Tibial nerve (tissue), 4 donors: ENCODE data around the gene RNASE7. TPM values are rescaled to one million over a fixed set of nuclear protein-coding genes. Genes with fewer than 3 reads are reported as not detected.
A peak's percentile ranks its signal among the peaks of the same experiment; 100 is the strongest.

Experiments
- DNase-seq, 2 donors: peaks; one replicate each; pipeline ENCODE4 v3.0.0-alpha.2; 2019; ENCODE audit warnings: low spot score in 2 of 2
- H3K27ac ChIP-seq, 4 donors: fragments of 200-600 bp; sonication (generic) in 3 of 4; one replicate each; pipeline ENCODE4 v1.5.1; 2017 to 2019; ENCODE audit warnings: mild to moderate bottlenecking in 1 of 4
- H3K27me3 ChIP-seq, 2 donors: fragments of 200-600 bp; sonication (generic) in 1 of 2; one replicate each; pipeline versions ENCODE4 v1.5.1 to v1.6.0; 2017 to 2019
- H3K36me3 ChIP-seq, 3 donors: fragments of 200-600 bp; sonication (generic); one replicate each; pipeline ENCODE4 v1.5.1; 2018 to 2019
- H3K4me1 ChIP-seq, 4 donors: fragments of 200-600 bp; sonication (generic) in 3 of 4; one replicate each; pipeline ENCODE4 v1.5.1; 2017 to 2019
- H3K4me3 ChIP-seq, 4 donors: fragments of 200-600 bp; sonication (generic) in 3 of 4; one replicate each; pipeline ENCODE4 v1.5.1; 2017 to 2019; ENCODE audit warnings: mild to moderate bottlenecking in 1 of 4, moderate library complexity in 1 of 4
- H3K9me3 ChIP-seq, 4 donors: fragments of 200-600 bp; sonication (generic) in 3 of 4; one replicate each; pipeline ENCODE4 v1.5.1; 2017 to 2019
- EP300 ChIP-seq, 2 donors: sonication (generic); formaldehyde crosslinking; IDR thresholded peaks; one replicate each; pipeline ENCODE4 v1.6.1; 2017; ENCODE audit warnings: antibody characterized with exemption in 2 of 2, mild to moderate bottlenecking in 1 of 2
- POLR2A ChIP-seq, 2 donors: fragments of 450-650 bp; IDR thresholded peaks; one replicate each; pipeline ENCODE4 v1.6.1; 2017; ENCODE audit warnings: antibody characterized with exemption in 2 of 2, mild to moderate bottlenecking in 2 of 2, moderate library complexity in 2 of 2
- WGBS, 2 donors: methylation state at CpG; one replicate each; pipeline ENCODE4 v1.1.5; 2018; 5-methylcytosine and 5-hydroxymethylcytosine counted together
- total RNA-seq, 4 donors: library from RNA; depleted of rRNA; stranded (reverse); fragments of >200 nt; gene quantifications; one replicate each; pipeline ENCODE4 v1.1.0, GENCODE V29; 2016
- TF ChIP-seq, protein P1 (sequence below), 5 experiments: fragments of 200-600 bp in 3 of 5; fragments of 450-650 bp in 2 of 5; sonication (generic) in 3 of 5; IDR thresholded peaks; one replicate each; pipeline ENCODE4 v1.5.1; 2016 to 2019; ENCODE audit warnings: antibody characterized with exemption in 5 of 5, mild to moderate bottlenecking in 3 of 5, moderate library complexity in 2 of 5

Gene RNASE7
- total RNA-seq, 4 donors from 2014 or later, result not detected

DNA sequence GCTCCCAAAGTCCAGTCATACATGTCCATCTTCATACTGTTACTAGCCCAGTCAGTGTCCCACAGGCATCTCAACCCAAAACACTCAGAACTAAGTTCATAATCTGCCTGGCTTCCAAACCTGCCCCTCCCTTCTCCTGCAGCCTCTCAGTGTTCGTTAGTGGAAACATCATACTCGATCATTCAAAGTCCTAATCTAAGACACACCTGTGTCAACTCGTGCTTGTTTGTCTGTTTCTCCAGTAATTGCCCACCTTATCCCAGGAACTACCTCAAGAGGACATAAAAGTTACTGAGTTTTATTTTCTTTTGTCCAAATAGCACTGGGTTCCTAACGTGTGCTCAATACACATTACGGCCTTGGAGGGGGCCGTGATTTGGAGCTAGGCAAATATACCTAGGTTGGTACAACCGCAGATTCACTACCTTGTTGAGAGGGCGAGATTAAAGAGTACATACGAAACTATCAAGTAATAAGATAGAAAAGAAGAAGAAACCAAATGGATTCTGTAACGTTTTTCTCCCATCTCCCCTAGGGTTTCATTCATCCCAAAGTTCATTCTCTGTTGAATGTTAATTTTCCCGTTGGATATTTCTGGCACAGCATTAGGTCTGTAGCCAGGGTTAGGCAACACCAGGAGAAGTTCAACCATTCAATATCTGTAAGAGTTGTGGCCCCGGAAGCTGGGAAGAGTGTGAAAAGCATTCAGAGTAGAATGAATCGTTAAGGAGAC, 18.6 kb downstream of the RNASE7 start:
- 59 to 63% methylated on average over 13 of the region's 13 CpGs for WGBS, 2 donors
- Histone ChIP-seq H3K9me3 (no peaks in the 10 kb centered on the region), H3K4me3 (no peak overlapping the region), H3K4me1 (peaks cover 0 to 68% (median 6%) of the 10 kb centered on the region in 4 donors), H3K27me3 (no peaks in the 10 kb centered on the region), H3K27ac (peak overlapping the region in 3 of 4 donors; percentile 32 to 81 (median 52)), H3K36me3 (no peaks in the 10 kb centered on the region)
- no peak for DNase-seq
- TF ChIP-seq, protein P1, sequence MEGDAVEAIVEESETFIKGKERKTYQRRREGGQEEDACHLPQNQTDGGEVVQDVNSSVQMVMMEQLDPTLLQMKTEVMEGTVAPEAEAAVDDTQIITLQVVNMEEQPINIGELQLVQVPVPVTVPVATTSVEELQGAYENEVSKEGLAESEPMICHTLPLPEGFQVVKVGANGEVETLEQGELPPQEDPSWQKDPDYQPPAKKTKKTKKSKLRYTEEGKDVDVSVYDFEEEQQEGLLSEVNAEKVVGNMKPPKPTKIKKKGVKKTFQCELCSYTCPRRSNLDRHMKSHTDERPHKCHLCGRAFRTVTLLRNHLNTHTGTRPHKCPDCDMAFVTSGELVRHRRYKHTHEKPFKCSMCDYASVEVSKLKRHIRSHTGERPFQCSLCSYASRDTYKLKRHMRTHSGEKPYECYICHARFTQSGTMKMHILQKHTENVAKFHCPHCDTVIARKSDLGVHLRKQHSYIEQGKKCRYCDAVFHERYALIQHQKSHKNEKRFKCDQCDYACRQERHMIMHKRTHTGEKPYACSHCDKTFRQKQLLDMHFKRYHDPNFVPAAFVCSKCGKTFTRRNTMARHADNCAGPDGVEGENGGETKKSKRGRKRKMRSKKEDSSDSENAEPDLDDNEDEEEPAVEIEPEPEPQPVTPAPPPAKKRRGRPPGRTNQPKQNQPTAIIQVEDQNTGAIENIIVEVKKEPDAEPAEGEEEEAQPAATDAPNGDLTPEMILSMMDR (IDR thresholded peaks at IDR 0.05), result no peak
- no peak for TF ChIP-seq EP300 (IDR thresholded peaks at IDR 0.05)
- no peak for TF ChIP-seq POLR2A (IDR thresholded peaks at IDR 0.05)

DNA sequence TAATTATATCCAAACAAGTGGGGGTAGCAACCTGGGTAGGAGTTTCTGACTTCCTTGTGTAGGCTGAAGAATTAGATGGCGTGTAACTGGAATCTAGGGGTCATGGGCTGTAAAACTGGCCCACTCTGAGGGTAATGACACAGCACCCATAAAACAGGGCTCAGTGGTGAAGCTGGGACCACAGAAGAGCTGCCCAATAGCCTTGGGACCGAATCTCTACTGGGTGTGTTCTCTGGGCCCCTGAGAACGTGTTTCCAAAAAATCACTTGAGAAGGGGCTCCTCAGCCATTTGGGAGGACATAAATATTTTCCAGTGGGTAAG, 19.1 kb downstream of the RNASE7 start:
- Histone ChIP-seq H3K4me1 (peaks cover 0 to 62% (median 6%) of the 10 kb centered on the region in 4 donors), H3K27ac (peak overlapping the region in 3 of 4 donors; percentile 21 to 81 (median 52)), H3K4me3 (no peak overlapping the region), H3K9me3 (no peaks in the 10 kb centered on the region), H3K27me3 (no peaks in the 10 kb centered on the region), H3K36me3 (no peaks in the 10 kb centered on the region)
- 48 to 52% methylated on average over 3 of the region's 3 CpGs for WGBS, 2 donors
- no peak for TF ChIP-seq EP300 (IDR thresholded peaks at IDR 0.05)
- TF ChIP-seq, protein P1 (IDR thresholded peaks at IDR 0.05), result no peak
- no peak for TF ChIP-seq POLR2A (IDR thresholded peaks at IDR 0.05)
- no peak for DNase-seq

DNA sequence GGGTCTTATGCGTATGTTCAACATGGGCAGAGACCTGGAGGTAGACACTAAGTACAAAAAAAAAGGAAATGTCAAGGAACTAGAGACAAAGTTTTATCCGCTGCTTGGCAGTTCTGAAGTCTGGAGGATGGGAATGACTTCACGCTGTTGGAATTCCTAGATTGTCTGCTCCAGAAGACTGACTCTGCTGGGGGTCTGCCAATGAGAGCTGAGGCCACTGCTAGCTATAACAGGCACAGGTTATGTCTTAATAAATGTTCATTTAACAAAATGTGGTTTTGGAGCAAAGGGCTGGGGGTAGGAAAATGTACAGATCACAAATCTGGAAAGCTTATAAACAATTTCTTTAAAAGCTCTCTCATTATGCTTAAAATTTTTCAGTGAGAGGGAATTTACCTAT, 21.3 kb downstream of the RNASE7 start:
- TF ChIP-seq EP300 (IDR thresholded peaks at IDR 0.05) (no peak), POLR2A (IDR thresholded peaks at IDR 0.05) (no peak)
- TF ChIP-seq, protein P1 (IDR thresholded peaks at IDR 0.05), result no peak
- DNase-seq, result peak in 1 of 2 donors; percentile 23
- Histone ChIP-seq H3K27ac (peak overlapping the region in 2 of 4 donors; percentile 18 to 52), H3K9me3 (no peaks in the 10 kb centered on the region), H3K27me3 (no peaks in the 10 kb centered on the region), H3K4me1 (peaks cover 0 to 49% (median 5%) of the 10 kb centered on the region in 4 donors), H3K36me3 (no peaks in the 10 kb centered on the region), H3K4me3 (no peak overlapping the region)
- WGBS, 2 donors, result 39 to 42% methylated on average over 3 of the region's 3 CpGs

DNA sequence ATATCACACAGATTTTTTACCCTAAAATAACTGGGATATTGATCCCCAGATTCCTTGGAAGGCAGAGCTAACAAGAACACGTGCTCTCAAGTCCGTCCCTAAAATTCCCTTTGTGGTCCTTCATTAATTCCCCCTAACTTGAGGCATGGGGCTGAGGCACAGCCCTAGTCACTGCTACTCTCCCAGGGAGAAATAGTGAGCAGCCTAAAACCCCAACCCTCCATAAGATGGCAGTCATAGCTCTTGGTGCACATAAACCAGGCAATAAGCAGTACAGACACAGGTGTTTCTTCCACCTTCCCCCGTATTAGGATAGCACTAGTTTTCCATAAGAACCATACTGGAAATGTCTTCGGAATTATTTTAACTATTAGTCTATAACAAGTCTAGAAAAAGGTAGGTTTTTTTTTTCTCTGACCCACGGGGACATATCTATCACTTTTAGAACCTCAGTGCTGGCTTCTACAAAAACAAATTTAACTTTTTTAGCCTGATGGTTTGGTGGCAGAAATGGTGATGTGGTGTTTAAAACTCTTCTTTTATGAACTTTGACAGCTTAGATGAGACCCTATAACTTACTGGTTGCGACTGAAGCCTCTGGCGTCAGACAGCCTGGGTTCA, 24.8 kb downstream of the RNASE7 start:
- TF ChIP-seq, protein P1 (IDR thresholded peaks at IDR 0.05), result no peak
- TF ChIP-seq POLR2A (IDR thresholded peaks at IDR 0.05), result no peak
- no peak for TF ChIP-seq EP300 (IDR thresholded peaks at IDR 0.05)
- Histone ChIP-seq H3K27me3 (no peaks in the 10 kb centered on the region), H3K4me3 (no peak overlapping the region), H3K27ac (peak overlapping the region in 1 of 4 donors; percentile 30), H3K36me3 (no peaks in the 10 kb centered on the region), H3K4me1 (peaks cover 0 to 38% (median 19%) of the 10 kb centered on the region in 4 donors), H3K9me3 (no peaks in the 10 kb centered on the region)
- 75 to 80% methylated on average over 7 of the region's 7 CpGs for WGBS, 2 donors
- DNase-seq, result no peak
